Dermis microvascular lymphatic vessel endothelial cell (primary cell): ENCODE results near the gene ANXA9. TPM values are rescaled to one million over a fixed set of nuclear protein-coding genes. Genes with fewer than 3 reads are reported as not detected.

Experiments
- total RNA-seq: library from RNA; depleted of rRNA; stranded (reverse); fragments of >200 nt; gene quantifications from 2 replicates; pipeline ENCODE4 v1.2.1, GENCODE V29; 2014

The ANXA9 gene
- total RNA-seq, 1 donor from 2014 or later, result not detected

Other genes starting within 250 kb of the ANXA9 start
- gene CTSS, start 216.5 kb upstream of the ANXA9 start, total RNA-seq, result 27.9 and 51.7 TPM in 2 replicates
- gene CTSK, start 174.0 kb upstream of the ANXA9 start, total RNA-seq, result 0.51 and 0.63 TPM in 2 replicates
- 16.0 and 19.6 TPM in 2 replicates for gene ARNT, start 105.7 kb upstream of the ANXA9 start, total RNA-seq
- gene CTXND2, start 95.2 kb upstream of the ANXA9 start, total RNA-seq, result not detected in 2 replicates
- gene SETDB1, start 55.9 kb upstream of the ANXA9 start, total RNA-seq, result 25.9 and 32.9 TPM in 2 replicates
- 64.7 and 92.7 TPM in 2 replicates for gene CERS2, start 7.5 kb upstream of the ANXA9 start, total RNA-seq
- gene MINDY1, start 24.6 kb downstream of the ANXA9 start, total RNA-seq, result 9.0 and 9.5 TPM in 2 replicates
- gene PRUNE1, start 26.2 kb downstream of the ANXA9 start, total RNA-seq, result 4.0 and 8.0 TPM in 2 replicates
- under 0.01 and 0.13 TPM in 2 replicates for gene BNIPL, start 54.3 kb downstream of the ANXA9 start, total RNA-seq
- 1.0 and 1.1 TPM in 2 replicates for gene C1orf56, start 65.5 kb downstream of the ANXA9 start, total RNA-seq
- 42.2 and 61.4 TPM in 2 replicates for gene CDC42SE1, start 77.3 kb downstream of the ANXA9 start, total RNA-seq
- gene MLLT11, start 78.1 kb downstream of the ANXA9 start, total RNA-seq, result 1.3 and 1.8 TPM in 2 replicates
- gene GABPB2, start 88.5 kb downstream of the ANXA9 start, total RNA-seq, result 5.6 and 6.4 TPM in 2 replicates
- gene SEMA6C, start 164.3 kb downstream of the ANXA9 start, total RNA-seq, result 3.1 and 6.2 TPM in 2 replicates
- gene TNFAIP8L2, start 174.4 kb downstream of the ANXA9 start, total RNA-seq, result 0.13 TPM in 1 of 2 replicates, not detected in the other
- gene LYSMD1, start 183.6 kb downstream of the ANXA9 start, total RNA-seq, result 3.2 and 3.5 TPM in 2 replicates
- 16.7 and 17.5 TPM in 2 replicates for gene SCNM1, start 183.9 kb downstream of the ANXA9 start, total RNA-seq
- gene TMOD4, start 193.7 kb downstream of the ANXA9 start, total RNA-seq, result 0.25 TPM in 1 of 2 replicates, not detected in the other
- gene VPS72, start 207.9 kb downstream of the ANXA9 start, total RNA-seq, result 40.8 and 42.1 TPM in 2 replicates
- 32.6 and 44.3 TPM in 2 replicates for gene PIP5K1A, start 216.3 kb downstream of the ANXA9 start, total RNA-seq